HG03571 (cell line): ENCODE results near the gene RPS27L.

Experiments used
- ATAC-seq: cut with Tn5 transposase; IDR thresholded peaks from one replicate; pipeline ENCODE4 v1.9.1; 2021; ENCODE audit not compliant: unreplicated experiment

RPS27L gene

DNA sequence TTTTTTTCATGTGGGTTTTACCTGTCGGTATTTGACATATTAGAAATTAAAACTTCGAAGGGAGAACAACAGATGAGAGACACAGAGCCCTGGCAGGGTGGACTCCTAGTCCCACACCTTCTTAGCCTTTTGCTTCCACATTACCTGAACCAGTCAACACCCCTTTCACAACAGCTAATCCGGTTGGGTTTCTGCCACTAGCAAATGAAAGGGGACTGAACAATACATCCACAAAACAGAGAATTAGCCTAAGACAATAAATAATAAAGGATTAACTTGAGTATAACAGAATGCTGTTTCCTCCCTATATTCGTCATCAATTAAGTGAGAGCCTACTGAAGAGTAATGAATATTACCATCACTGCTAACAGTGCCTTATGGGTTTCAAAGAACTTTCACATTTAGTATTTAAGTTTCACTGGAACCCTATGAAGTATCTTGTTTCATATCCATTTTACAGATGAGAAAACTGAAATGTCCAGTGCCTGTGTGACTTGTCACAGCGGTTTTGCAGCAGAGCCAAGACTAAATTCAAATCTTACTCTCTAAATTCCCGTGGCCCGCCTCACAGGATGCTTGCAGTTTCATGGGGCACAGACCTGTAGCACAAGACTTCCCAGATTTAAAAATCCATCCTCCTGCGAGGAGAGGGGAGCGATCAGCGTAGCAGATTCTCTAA is 31.1 kb upstream of the RPS27L start:
- ATAC-seq = no peak

DNA sequence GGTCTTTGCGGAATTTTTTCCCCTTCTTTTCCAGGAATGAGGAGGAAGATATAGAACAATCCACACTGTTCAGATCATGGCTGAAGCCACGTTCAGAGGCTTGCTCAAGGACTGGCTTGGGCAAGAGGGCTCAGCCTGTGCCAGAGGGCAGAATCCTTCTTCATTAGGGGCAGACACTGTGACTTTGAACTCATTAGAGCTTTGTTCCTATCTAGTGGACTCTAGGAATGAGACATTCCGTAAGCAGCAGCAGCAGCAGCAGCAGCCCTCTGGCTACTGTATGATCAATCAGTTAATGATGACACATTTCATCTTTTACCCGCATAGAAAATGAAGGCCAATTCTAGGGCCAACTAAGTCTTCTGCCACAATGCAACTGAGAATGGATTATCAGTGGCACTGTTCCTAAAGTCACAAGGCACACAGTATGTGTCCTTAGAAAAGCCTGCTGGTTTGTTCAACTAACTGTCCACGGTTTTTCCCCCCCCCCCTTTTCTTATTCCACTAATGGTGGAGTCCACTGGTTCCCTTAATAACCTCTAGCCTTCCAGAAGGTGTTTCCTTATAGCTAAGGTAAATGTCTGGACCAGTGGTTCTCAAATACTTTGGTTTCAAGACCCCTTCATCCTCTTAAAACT is 30.4 kb upstream of the RPS27L start:
- no peak for ATAC-seq

DNA sequence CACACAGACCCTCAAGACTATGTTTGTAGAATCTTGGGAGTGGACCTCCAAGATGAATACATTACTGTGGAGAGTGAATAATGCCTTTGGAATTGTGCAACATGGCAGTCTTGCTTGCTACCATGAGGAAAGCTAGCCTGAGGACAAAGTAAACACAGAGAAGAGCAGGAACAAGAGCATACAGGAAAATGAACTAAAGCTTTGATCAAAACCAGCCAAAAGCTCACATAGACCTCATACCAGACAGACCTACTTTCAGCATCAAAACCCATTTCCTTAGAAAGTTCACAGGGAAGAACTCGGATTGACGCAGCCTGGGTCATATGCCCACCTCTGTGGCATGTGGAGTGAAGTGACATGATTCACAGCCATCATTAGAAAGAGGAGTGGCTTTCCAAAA is 28.8 kb upstream of the RPS27L start:
- no peak for ATAC-seq

DNA sequence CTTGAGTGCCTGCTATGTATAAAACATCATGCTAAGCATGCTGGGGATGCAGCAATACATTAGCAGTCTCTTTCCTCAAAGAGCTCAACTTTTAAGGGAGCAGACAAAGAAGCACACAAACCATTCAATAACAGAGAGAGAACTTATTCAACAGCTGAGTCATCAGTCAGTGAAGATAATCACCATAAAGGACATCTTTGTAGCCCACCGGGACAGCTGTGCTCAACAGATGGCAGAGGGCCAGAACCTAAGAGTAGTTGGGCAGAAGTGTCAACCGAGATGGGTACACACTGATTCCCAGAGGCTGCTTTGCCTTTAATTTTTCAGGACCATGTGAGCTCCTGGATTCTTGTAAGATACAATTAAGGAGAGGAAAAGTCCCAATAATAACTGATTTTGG is 27.9 kb upstream of the RPS27L start:
- ATAC-seq = no peak

DNA sequence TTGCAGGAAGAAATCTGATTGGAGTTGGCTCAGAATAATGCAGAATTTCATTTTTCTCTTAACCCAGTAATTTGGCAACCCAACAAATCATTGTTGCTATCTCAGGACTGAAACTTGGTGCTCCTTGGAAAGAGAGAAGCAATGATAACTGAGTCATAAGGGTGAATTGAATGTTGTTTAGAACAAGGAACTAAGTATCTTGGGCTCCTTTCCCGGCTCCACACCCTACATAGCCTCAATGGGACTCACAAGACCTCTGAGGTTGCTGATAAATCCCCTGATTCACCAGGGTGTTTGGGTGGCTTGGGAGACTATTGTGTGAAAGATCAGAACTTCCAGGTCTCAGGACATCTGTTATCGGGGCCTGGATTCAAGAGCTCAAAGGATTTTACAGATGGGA is 24.4 kb upstream of the RPS27L start:
- no peak for ATAC-seq

DNA sequence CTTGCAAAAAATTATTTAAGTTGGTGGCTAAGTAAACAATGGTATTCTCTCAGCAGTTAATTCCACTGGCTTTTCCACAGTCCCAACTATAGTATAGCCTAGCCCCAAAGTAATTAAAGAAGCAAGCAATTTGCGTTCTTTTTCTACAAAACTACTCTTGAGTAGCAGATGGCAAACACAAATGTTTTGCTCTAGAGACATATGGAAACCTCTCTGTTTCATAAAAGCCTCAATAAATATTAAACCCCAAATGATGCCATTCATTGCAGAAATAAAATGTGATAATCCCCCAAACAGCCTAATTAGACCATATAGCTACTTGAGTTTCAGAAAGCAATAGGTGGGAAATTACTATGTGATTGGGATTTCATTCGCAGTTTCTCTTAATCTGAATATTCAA is 23.5 kb upstream of the RPS27L start:
- ATAC-seq = no peak

DNA sequence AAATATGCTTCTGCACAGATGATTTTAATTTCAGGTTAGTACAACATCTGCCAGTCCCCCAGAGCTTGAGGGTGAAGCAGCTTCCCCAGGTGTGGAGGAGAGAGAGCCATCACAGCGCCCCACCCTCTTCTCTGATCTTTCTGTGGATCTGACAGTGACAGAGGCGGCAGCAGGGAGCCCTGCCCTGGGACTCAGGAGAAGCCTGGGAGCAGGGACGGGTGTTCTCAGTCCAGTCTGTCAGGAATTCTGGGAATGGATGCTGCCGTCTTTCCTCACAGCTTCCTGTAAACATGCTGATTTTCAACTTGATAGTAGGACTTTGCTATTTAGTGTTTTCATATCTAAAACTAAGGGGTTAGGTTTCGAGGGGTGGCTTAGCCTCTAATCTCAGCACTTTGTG is 20.8 kb upstream of the RPS27L start:
- no peak for ATAC-seq

DNA sequence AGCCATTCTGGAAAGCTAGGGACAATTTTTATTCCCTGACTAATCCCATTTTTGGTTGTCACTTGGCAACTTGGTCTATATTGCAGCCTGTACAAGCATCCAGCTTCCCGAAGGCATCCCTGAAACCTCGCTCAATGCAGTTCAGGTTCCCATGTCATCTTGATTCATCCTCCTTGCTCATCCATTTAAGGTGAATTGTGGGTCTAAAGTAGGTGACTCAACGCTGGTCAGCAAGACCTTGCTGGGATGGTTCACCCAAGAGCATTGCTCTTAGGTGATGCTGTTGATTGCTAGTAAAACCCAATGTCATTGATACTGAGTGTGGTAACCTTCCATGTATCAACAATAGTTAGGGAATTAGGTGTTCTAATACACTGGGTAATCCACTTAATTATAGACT is 19.0 kb upstream of the RPS27L start:
- ATAC-seq = no peak

DNA sequence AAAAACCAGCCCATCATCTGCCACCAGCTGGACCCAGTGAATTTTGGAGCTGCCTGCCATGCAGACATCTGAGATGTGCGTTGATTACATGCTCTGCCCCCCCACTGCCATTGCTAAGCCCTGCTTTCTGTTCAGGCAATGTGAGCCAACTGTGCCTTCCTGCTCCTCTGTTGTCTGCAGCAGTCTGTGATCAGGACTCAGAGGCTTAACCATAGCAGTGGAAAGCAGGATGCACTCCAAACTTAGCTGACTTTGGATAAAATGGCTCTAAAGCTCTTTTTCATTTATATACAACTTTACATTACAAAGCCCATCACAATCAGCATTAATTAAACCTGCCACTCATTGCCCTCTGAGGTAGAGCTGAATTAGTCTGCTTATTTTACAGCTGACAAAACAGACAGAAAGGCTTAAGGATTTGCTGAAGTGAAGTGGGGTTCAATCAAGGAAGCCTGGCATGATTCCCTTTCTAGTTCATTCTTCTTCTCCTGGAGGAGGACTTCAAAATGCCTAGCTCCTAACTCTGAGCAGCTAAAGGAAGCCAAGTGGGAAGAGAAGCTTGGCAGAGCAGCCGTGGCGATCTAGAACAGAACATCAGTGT is 15.7 kb upstream of the RPS27L start:
- ATAC-seq = no peak

DNA sequence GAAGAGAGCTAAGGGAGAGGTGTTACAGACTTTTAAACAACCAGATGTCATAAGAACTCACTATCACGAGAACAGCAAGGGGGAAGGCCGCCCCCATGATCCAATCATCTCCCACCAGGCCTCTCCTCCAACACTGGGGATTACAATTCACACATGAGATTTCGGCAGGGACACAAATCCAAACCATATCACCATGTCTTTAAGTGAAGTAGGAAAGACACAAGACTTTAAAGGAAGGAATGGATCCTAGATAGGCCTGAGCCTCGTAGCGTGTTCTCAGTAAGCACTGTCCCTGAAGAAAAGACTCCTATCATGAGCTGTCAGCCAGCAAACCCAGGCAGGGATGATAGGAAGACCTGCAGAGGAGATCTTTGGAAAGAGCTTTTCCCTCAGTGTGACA is 15.1 kb upstream of the RPS27L start:
- ATAC-seq = no peak

DNA sequence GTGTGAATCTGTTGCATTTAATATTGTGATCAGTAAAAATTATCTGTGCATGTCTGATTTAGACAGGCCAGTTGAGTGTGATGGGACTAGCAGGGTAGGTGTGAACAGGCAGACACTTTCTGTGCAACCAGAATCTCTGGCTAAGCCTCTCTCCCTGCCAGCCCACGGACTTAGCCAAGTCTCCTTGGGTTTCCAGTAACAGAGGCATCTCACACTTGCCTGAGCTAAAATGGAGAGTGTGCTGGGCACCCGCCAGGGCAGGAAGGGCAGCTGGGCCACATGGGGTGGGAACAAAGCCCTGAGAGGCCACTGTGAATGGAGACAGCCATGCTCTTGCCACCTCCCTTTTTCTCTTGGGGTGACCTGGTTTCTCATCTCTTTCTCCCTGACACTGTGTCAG is 12.5 kb upstream of the RPS27L start:
- ATAC-seq = no peak

DNA sequence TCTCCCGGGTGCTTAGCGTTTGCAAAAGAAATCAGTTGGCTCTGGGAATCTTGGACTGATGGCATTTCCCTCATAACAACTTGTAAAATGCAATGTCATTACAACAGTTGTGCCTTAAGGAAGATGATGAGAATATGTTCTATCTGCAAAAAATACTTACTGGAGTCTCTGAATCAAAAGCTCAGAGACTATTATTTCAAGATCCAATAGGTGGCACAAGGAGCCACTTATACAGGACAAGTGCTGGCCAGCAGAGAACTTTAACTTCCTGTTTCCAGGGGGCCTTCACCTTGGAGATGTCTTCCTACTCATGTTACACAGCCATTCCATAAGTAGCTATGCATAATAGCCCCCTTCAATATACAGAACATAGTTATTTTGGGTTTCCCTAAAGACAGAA is 8.9 kb upstream of the RPS27L start:
- ATAC-seq = no peak

DNA sequence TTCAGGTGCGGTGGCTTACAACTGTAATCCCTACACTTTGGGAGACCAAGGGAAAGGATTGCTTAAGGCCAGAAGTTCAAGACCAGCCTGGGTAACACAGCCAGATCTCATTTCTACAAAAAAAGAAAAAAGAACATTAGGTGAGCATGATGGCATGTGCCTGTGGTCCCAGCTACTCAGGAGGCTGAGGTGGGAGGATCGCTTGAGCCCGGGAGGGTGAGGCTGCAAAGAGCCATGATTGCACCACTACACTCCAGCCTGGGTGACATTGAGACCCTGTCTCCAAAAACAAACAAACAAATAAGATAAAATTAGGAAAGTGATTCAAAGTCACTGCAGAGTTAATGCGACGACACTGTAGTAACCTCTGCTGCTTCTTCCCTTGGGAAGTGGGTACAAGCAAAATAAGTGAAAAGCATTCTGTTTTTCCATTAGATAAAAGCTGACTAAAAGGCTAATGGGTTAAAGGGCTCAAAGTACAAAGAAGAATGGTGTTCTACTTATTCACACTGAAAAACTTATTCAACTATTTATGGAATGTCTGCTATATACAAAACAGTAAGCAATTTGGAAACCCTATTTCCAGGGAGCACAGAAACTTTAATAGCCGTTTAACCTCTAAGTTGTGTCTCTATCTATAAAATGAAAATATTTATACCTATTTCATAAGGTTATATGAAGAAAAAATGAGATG is 8.0 kb upstream of the RPS27L start:
- ATAC-seq = no peak

DNA sequence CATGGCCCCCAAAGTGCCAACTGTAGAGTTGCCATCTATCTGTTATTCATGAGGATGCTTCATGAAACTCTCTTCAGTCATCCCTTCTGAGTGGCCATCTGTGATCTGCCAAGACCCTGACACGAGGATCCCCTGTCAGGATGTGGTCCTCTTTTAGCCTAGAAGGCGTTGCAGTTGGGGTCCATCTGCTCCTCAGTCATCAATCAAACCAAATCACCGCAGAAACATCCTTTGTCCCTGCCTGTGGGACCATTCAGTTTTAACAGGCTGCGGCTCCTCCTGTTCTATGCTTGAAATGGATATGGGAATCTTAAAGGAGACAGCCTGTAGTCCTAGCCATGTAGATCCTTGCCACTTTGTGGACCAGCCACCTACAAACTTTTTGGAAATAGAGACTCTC is 5.9 kb upstream of the RPS27L start:
- ATAC-seq = no peak

DNA sequence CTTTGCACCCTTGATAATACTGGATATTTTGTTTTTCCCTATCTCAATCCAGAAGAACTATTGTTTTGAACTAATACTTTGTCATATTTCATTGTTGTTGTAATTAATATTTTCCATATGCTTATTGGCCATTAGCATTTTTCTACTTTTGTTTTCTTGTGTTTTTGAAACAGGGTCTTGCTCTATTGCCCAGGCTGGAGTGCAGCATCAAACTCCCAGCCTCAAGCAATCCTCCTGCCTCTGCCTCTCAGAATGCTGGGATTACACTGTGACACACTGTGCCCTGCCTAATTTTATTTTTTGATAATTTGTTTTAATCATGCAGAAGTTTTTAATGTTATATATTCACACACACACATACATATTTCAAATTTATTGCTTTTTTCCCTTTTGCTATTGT is 3.4 kb upstream of the RPS27L start:
- ATAC-seq = no peak

DNA sequence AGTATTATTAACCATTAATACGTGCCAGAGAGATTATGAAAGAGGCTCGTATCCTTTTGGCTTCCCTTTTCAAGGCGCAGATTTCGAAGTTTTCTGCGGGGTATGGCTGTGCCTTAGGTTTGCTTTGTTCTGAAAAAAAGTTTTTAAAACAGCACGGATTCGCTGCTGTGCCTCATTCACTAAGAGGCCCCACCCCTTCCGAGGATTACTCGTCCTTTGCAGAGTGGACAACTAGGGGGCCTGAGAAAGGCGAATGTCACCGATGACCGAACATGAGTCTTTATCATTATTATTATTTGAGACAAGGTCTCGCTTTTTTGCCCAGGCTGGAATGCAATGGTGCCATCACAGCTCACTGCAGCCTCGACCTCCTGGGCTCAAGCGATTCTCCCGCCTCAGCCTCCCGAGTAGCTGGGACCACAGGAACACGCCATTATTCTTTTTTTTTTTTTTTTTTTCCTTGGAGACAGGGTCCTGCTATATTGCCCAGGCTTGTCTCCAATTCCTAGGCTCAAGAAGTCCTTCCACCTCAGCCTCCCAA is 684 bp upstream of the RPS27L start:
- ATAC-seq = peak; percentile 28

DNA sequence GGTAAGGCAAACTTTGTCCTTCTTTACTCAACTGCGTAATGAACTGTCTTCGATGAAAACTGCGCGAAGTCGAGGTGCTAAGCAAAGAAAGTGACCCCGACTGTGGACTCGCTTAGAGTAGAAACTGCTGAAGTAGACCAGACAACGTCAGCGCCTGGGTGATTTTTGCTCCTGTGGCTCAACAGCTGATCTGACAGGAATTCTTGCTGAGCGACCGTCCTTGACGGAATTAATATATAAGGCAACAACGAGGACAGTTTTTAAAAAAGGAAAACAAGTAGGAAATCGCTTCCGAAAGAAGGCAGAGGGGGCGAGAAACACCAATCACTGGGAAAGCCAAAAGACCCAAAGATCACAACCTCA is 541 bp downstream of the RPS27L start:
- ATAC-seq = no peak

DNA sequence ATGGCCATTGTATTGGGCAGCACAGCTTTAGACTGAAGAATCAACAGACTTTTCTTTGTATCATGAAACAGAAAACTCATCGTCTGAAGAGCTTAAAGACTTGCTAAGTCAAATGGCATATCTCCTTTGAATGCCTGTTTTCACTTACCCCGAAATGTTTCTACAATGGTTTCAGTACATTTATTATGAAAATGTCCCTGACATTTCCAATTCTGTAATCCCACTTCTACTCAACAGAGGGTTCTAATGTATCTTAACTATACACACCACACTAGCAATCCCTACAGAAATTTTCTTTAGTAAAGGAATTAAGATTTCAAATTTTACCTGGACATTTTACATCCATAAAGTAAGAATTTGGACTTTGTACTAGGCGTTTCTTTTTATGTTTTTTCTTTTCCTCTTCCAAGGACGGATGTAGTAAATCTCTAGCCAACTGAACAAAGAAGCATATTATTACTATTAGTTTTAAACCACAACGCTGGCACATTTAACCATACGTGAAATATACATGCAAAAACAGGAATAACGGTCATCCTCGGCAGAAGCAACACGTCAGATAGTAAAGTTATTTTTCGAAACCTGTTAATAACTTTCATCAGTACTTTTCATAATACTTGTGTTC is 1.1 kb downstream of the RPS27L start:
- ATAC-seq = no peak

DNA sequence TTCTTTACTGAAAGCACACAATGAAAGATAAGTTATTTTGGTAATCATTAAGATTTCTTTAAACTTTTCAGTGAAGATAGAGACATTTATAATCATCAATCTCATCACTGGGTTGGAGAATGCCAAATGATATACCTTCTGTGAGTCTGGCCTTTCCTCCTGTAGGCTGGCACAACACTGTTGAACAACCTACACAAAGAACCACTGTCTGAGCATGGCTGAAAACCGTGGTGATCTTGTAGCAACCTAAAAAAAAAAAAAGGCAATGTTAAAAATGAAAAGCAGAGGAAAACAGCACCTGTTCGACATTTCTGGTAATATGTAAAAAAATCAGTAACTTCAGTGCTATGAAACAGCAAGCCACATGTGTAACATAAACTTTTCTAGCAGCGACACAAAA is 1.8 kb downstream of the RPS27L start:
- no peak for ATAC-seq

DNA sequence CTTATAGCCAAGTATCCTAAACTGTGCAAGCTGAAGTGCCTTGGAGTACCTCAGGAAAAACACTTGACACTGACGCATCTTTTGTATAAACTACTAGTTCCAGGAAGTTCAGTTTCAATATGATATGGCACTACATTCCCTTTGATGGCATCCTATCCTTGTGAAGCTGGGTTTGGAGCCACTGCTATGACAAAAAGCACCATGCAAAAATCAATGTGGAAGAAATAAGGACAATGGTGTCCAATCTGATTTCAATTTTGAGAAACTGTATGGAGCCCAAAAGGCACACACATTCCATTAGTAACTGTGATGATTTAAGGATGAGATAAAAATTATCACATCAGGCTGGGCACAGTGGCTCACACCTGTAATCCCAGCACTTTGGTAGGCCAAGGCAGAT is 5.6 kb downstream of the RPS27L start:
- ATAC-seq = no peak

DNA sequence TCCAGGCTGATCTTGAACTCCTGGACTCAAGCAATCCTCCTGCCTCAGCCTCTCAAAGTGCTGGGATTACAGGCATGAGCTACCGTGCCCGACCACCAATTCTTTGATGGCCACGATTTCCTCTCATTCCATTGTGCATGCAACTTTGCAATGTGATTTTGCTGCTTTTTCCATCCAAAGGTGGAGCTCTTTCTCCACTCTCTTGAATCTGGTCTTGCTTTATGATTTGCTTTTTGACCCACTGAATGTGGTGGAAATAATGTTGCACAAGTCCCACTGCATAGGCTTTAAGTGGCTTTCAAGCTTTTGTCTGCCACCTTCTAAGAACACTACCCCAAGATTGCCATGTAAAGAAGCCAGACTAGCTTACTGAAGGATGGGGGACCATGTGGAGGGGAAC is 10.6 kb downstream of the RPS27L start:
- ATAC-seq = no peak

DNA sequence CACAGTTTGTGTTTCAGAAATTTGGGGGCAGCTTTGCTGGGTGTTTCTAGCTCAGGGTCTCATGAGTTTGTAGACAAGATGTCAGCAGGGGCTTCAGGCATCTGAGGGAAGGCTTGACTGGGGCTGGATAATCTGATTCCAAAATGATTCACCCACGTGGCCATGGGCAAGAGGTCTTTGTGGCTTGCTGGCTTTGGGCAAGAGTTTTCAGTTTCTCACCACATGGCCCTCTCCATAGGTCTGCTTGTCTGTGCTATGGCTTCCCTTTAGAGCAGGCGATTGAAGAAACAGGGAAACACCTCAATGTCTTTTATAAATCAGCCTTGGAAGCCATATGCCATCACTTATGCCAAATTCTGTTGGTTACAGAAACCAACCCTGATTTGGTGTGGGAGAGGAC is 11.9 kb downstream of the RPS27L start:
- ATAC-seq = no peak
